ENCODE measurements around the gene ARHGEF28. TPM values are rescaled to one million over a fixed set of nuclear protein-coding genes. Genes with fewer than 3 reads are reported as not detected.

Gene ARHGEF28
- total and polyA plus RNA-seq, 2 of the 4 experiments (the other 2 are of a cell fraction): 3.6 to 16.0 TPM

DNA sequence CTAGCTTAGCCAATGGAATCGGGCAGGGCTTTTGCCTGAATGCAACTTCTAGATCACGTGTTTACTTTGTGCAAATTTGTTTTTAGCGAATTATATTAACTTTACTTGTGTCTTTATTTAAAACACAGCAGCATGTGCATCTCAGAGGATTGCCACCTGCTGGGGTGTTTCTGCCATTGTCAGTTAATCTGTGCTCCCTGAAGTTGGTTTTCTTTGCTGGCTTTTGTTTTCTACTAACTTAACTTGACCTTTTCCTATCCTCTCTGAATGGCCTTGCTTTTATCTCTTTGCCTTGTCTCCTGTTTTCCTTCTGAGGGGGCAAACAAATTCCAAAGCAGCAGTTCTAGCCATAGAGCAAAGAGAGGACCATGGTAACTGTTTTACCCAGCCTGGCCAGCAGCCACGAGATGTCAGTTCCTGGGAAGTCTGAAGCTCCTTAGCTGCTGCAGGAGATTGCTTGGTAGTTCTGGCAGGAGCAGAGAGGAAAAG lies 67.6 kb downstream of the ARHGEF28 start:
- H2BK20ac ChIP-seq (ENCODE audit: low read depth, low read length): peak overlapping the region; percentile 91
- peak overlapping the region; percentile 25 to 70 for H4K8ac ChIP-seq (ENCODE audit: low read depth in 2 of 2, low read length in 2 of 2)
- peak overlapping the region; percentile 87 for H2BK120ac ChIP-seq (ENCODE audit: low read depth, low read length)
- H2AK9ac ChIP-seq (replicated peaks; ENCODE audit: low read depth, low read length, poor library complexity): peak overlapping the region; percentile 10
- dilution Hi-C loops (cut with HindIII; ENCODE audit: low sequenced_read_pairs, unreplicated experiment): no loop called here
- no peaks in the 10 kb centered on the region for H4K20me1 ChIP-seq (ENCODE audit: insufficient read depth, low read length)
- intact Hi-C loops (cut with micrococcal nuclease): loop anchor here (1.0 to 5.0 kb wide), 3 partner anchors 66 to 103 kb away; partner anchors contain the start of gene ARHGEF28
- no peak overlapping the region for H3K4me3 ChIP-seq (ENCODE audit: insufficient read depth, low read depth, low read length)
- H3K9me3 ChIP-seq (ENCODE audit: control insufficient read depth, insufficient read depth, low read length): no peaks in the 10 kb centered on the region
- H3K9me1 ChIP-seq (ENCODE audit: insufficient read depth, low read length): peaks cover 18% of the 10 kb centered on the region
- ATAC-seq (ENCODE audit: low read depth): peak; percentile 16; the same call in 1 of the 2 replicates
- peak overlapping the region; percentile 83 for H3K14ac ChIP-seq (replicated peaks; ENCODE audit: low read depth, low read length)
- peak overlapping the region; percentile 36; the same call in 1 of the 2 replicates for H3K56ac ChIP-seq (ENCODE audit: extremely low read depth, insufficient read depth, low read length)
- peak overlapping the region; percentile 84; the same call in 1 of the 2 replicates for H3K18ac ChIP-seq (ENCODE audit: low read depth, low read length)
- peaks cover 7 to 73% of the 10 kb centered on the region in 2 experiments; a peak in 3 of 4 replicates for H3K79me1 ChIP-seq (ENCODE audit: low read depth in 1 of 2, low read length in 2 of 2)
- no peak overlapping the region for H3K9ac ChIP-seq (ENCODE audit: low read depth, low read length)
- peak overlapping the region; percentile 87 for H3K4ac ChIP-seq (ENCODE audit: low read depth, low read length)
- peak; percentile 61 for TF ChIP-seq SMC3 (IDR thresholded peaks at IDR 0.05; ENCODE audit: low read depth, low read length)
- no peak for TF ChIP-seq CHD1 (IDR thresholded peaks at IDR 0.05; ENCODE audit: low read depth, low read length)
- no peak for TF ChIP-seq RCOR1 (IDR thresholded peaks at IDR 0.05; ENCODE audit: insufficient replicate concordance, low read length)
- no peak for TF ChIP-seq USF2 (IDR thresholded peaks at IDR 0.05; ENCODE audit: low read depth, low read length)
- TF ChIP-seq RAD21 (IDR thresholded peaks at IDR 0.05; ENCODE audit: low read length): peak; percentile 53
- TF ChIP-seq CTCF (conservative IDR thresholded peaks at IDR 0.05; ENCODE audit: low read depth, low read length): peak; percentile 59
- TF ChIP-seq POLR2A (IDR thresholded peaks at IDR 0.05; ENCODE audit: low read depth, low read length): no peak
- H4K91ac ChIP-seq (ENCODE audit: insufficient read depth, low read depth, low read length): peak overlapping the region; percentile 78; the same call in 1 of the 2 replicates
- H2AFZ ChIP-seq (replicated peaks; ENCODE audit: low read length, poor library complexity): no peak overlapping the region
- ChIA-PET POLR2A (ENCODE audit: unreplicated experiment) (no interaction called here), CTCF (interaction anchor here (0.5 to 2.2 kb wide), 12 partner anchors 14 to 107 kb away, joined by 3 to 13 read pairs (median 3); partner anchors contain the start of gene ARHGEF28)
- no TSS peak for BruUV-seq (replicated peaks)
- no CpG with 5 or more reads among the region's 4 CpGs for WGBS, 2 experiments (ENCODE audit: extremely low coverage in 2 of 2, insufficient read length in 1 of 2)
- peaks cover 23% of the 10 kb centered on the region for H3K4me1 ChIP-seq (ENCODE audit: control insufficient read depth, insufficient read depth, low read length)
- peak overlapping the region; percentile 34; the same call in 1 of the 2 replicates for H4K5ac ChIP-seq (ENCODE audit: low read depth, low read length)
- peak; percentile 49 for DNase-seq
- peak overlapping the region; percentile 17; the same call in 1 of the 2 replicates for H3K27ac ChIP-seq (ENCODE audit: insufficient read depth, low read length)
- peak overlapping the region; percentile 41 for H2BK5ac ChIP-seq (ENCODE audit: low read depth, low read length, poor library complexity, severe bottlenecking)
- in situ Hi-C loops (cut with MboI; ENCODE audit: low sequenced_read_pairs): no loop called here
- peak overlapping the region; percentile 88 for H2BK15ac ChIP-seq (ENCODE audit: low read depth, low read length)
- H3K36me3 ChIP-seq (ENCODE audit: control insufficient read depth, insufficient read depth, low read length): no peaks in the 10 kb centered on the region; the same call in 1 of the 2 replicates
- no peaks in the 10 kb centered on the region for H3K27me3 ChIP-seq (ENCODE audit: control insufficient read depth, insufficient read depth, low read length)
- peak overlapping the region; percentile 42; the same call in 1 of the 2 replicates for H3K4me2 ChIP-seq (ENCODE audit: low read depth, low read length)
- 0 out of 2 replicates have a peak overlapping the region, but pooled peaks have one; percentile 10 for H3K23ac ChIP-seq (ENCODE audit: low read depth, low read length)
- peak overlapping the region; percentile 76 for H2AK5ac ChIP-seq (ENCODE audit: low read depth, low read length)
